Measurements from ENCODE around the gene DISC1.

GRCh38 chr1:231702804-231703203 is 76.2 kb downstream of the DISC1 start:
- no peak for TF ChIP-seq CTCF (conservative IDR thresholded peaks at IDR 0.05)
- TF ChIP-seq ZFX (IDR thresholded peaks at IDR 0.05), result no peak
